Neuronal stem cell (in vitro differentiated cells): ENCODE data around the gene CDKL4.
"Not testable (repeated sequence)": the region's sequence is repeated elsewhere in the genome, so short reads cannot be mapped to it uniquely, and the experiment has no call there.

Experiments used
- DNase-seq: peaks from one replicate; pipeline ENCODE4 v3.0.0-alpha.2; 2013; ENCODE audit warnings: low spot score
- H2AFZ ChIP-seq: one replicate; pipeline ENCODE4 v1.6.1; 2013; ENCODE audit warnings: mild to moderate bottlenecking, low read length, inconsistent platforms
- H2AK5ac ChIP-seq: 2 replicates; pipeline ENCODE4 v1.6.1; 2013; ENCODE audit warnings: low read depth, mild to moderate bottlenecking, inconsistent platforms, low read length, moderate library complexity, mixed read lengths
- H2BK120ac ChIP-seq: 2 replicates; pipeline ENCODE4 v1.6.1; 2013; ENCODE audit warnings: low read depth, mild to moderate bottlenecking, inconsistent platforms, low read length, moderate library complexity, mixed read lengths
- H2BK12ac ChIP-seq: one replicate; pipeline ENCODE4 v1.6.1; 2013; ENCODE audit warnings: low read length, inconsistent platforms
- H2BK15ac ChIP-seq: 2 replicates; pipeline ENCODE4 v1.6.1; 2013; ENCODE audit warnings: mild to moderate bottlenecking, low read length, inconsistent platforms, mixed read lengths
- H2BK5ac ChIP-seq: one replicate; pipeline ENCODE4 v1.6.1; 2013; ENCODE audit warnings: inconsistent platforms, mild to moderate bottlenecking, low read length, moderate library complexity
- H3K14ac ChIP-seq: one replicate; pipeline ENCODE4 v1.6.1; 2013; ENCODE audit warnings: low read length, inconsistent platforms
- H3K18ac ChIP-seq: 2 replicates; pipeline ENCODE4 v1.6.1; 2013; ENCODE audit warnings: low read length, inconsistent platforms
- H3K23ac ChIP-seq: 2 replicates; pipeline ENCODE4 v1.6.1; 2013; ENCODE audit warnings: low read depth, mild to moderate bottlenecking, mixed read lengths, low read length, inconsistent platforms; ENCODE audit not compliant: poor library complexity
- H3K27ac ChIP-seq: replicated peaks from 3 replicates; pipeline ENCODE4 v1.5.1; 2013; ENCODE audit warnings: low read length, inconsistent platforms
- H3K27me3 ChIP-seq, 3 experiments: 2 replicates each; pipeline ENCODE4 v1.6.1; 2013; ENCODE audit warnings: low read length in 3 of 3, mild to moderate bottlenecking in 2 of 3, inconsistent platforms in 1 of 3, low read depth in 1 of 3, mixed read lengths in 1 of 3, moderate library complexity in 1 of 3; ENCODE audit not compliant: control insufficient read depth in 3 of 3, insufficient read depth in 3 of 3
- H3K36me3 ChIP-seq, 2 donors: replicated peaks in 1 of 2; 2 replicates each; pipeline ENCODE4 v1.6.1; 2013; ENCODE audit warnings: low read length in 2 of 2; ENCODE audit not compliant: control insufficient read depth in 2 of 2, insufficient read depth in 2 of 2
- H3K4ac ChIP-seq: 2 replicates; pipeline ENCODE4 v1.6.1; 2013; ENCODE audit warnings: inconsistent platforms, mild to moderate bottlenecking, low read length, moderate library complexity
- H3K4me1 ChIP-seq, 2 donors: 1 replicate in 1 of 2; 2 replicates in 1 of 2; pipeline ENCODE4 v1.6.1; 2013; ENCODE audit warnings: low read length in 2 of 2, low read depth in 1 of 2; ENCODE audit not compliant: control insufficient read depth in 2 of 2, insufficient read depth in 1 of 2
- H3K4me2 ChIP-seq: one replicate; pipeline ENCODE4 v1.6.1; 2013; ENCODE audit warnings: mild to moderate bottlenecking, low read length, inconsistent platforms; ENCODE audit not compliant: insufficient read depth, poor library complexity, severe bottlenecking
- H3K4me3 ChIP-seq, 2 donors: 2 replicates each; pipeline ENCODE4 v1.5.1; 2013; ENCODE audit warnings: low read length in 2 of 2, mild to moderate bottlenecking in 2 of 2, inconsistent platforms in 1 of 2, moderate library complexity in 1 of 2
- H3K79me1 ChIP-seq: one replicate; pipeline ENCODE4 v1.6.1; 2013; ENCODE audit warnings: low read depth, mild to moderate bottlenecking, inconsistent platforms, low read length, moderate library complexity
- H3K9ac ChIP-seq: one replicate; pipeline ENCODE4 v1.6.1; 2013; ENCODE audit warnings: mild to moderate bottlenecking, low read depth, low read length, inconsistent platforms; ENCODE audit not compliant: poor library complexity
- H3K9me3 ChIP-seq, 2 donors: replicated peaks in 1 of 2; 2 replicates each; pipeline versions ENCODE3 to v1.6.1; 2013; ENCODE audit warnings: low read length in 2 of 2, mild to moderate bottlenecking in 2 of 2, inconsistent platforms in 1 of 2, low read depth in 1 of 2, mixed read lengths in 1 of 2, moderate library complexity in 1 of 2; ENCODE audit not compliant: control insufficient read depth in 2 of 2, insufficient read depth in 1 of 2
- H4K8ac ChIP-seq: one replicate; pipeline ENCODE4 v1.6.1; 2013; ENCODE audit warnings: low read depth, mild to moderate bottlenecking, inconsistent platforms, low read length, moderate library complexity
- H4K91ac ChIP-seq: one replicate; pipeline ENCODE4 v1.6.1; 2013; ENCODE audit warnings: low read length, low read depth, mild to moderate bottlenecking, inconsistent platforms; ENCODE audit not compliant: poor library complexity
- WGBS, 2 donors: extraction: QIAGEN DNeasy Blood & Tissue Kit; methylation state at CpG; one replicate each; pipeline ENCODE4 v1.1.7; 2013; ENCODE audit warnings: missing lambda C conversion rate in 2 of 2, mixed read lengths in 1 of 2; ENCODE audit not compliant: insufficient read length in 2 of 2, insufficient replicate concordance in 1 of 2; ENCODE audit errors: extremely low coverage in 2 of 2; 5-methylcytosine and 5-hydroxymethylcytosine counted together

CDKL4 gene

GRCh38 chr2:39138837-39139211 lies 104.9 kb downstream of the CDKL4 start:
- Histone ChIP-seq H3K27ac (no peak overlapping the region), H3K9ac (no peak overlapping the region), H4K8ac (no peak overlapping the region), H3K9me3 (no peaks in the 10 kb centered on the region), H3K4ac (no peak overlapping the region), H3K4me1 (no peaks in the 10 kb centered on the region), H3K18ac (no peak overlapping the region), H3K27me3 (no peaks in the 10 kb centered on the region), H2BK15ac (no peak overlapping the region), H2BK120ac (no peak overlapping the region), H2BK12ac (no peak overlapping the region), H2AK5ac (no peak overlapping the region), H3K4me3 (no peak overlapping the region), H3K36me3 (no peaks in the 10 kb centered on the region), H3K14ac (no peak overlapping the region), H4K91ac (no peak overlapping the region), H2AFZ (no peak overlapping the region), H3K4me2 (no peak overlapping the region), H3K79me1 (no peaks in the 10 kb centered on the region), H2BK5ac (no peak overlapping the region), H3K23ac (no peak overlapping the region)
- no CpG with 5 or more reads among the region's 8 CpGs for WGBS, 2 donors
- no peak for DNase-seq

- not testable (repeated sequence) for H3K4me2 ChIP-seq, H2BK12ac ChIP-seq, H3K23ac ChIP-seq, H3K9me3 ChIP-seq, H3K36me3 ChIP-seq, H3K9ac ChIP-seq, H3K4me3 ChIP-seq, H2BK120ac ChIP-seq, H3K4me1 ChIP-seq, H2BK15ac ChIP-seq, H3K27me3 ChIP-seq, DNase-seq, H2AK5ac ChIP-seq, H2BK5ac ChIP-seq, H3K14ac ChIP-seq, H4K91ac ChIP-seq, H3K27ac ChIP-seq, H3K79me1 ChIP-seq, H3K18ac ChIP-seq, H4K8ac ChIP-seq, H3K4ac ChIP-seq
- H2AFZ ChIP-seq = peak overlapping the region; percentile 40
- no CpG with 5 or more reads among the region's 18 CpGs for WGBS, 2 donors
Observed at GRCh38 chr2:39138187-39138836, 105.5 kb downstream of the CDKL4 start.

GRCh38 chr2:39136799-39137198 lies 107.0 kb downstream of the CDKL4 start:
- Histone ChIP-seq H3K23ac (no peak overlapping the region), H3K79me1 (no peaks in the 10 kb centered on the region), H2BK5ac (no peak overlapping the region), H3K14ac (no peak overlapping the region), H2AK5ac (no peak overlapping the region), H4K91ac (no peak overlapping the region), H3K9ac (no peak overlapping the region), H2BK12ac (no peak overlapping the region), H3K4me2 (no peak overlapping the region), H3K4me3 (no peak overlapping the region), H3K27ac (no peak overlapping the region), H4K8ac (no peak overlapping the region), H2AFZ (no peak overlapping the region), H3K18ac (no peak overlapping the region), H3K4me1 (no peaks in the 10 kb centered on the region), H3K27me3 (no peaks in the 10 kb centered on the region), H3K4ac (no peak overlapping the region), H2BK120ac (no peak overlapping the region), H3K9me3 (no peaks in the 10 kb centered on the region), H2BK15ac (no peak overlapping the region), H3K36me3 (no peaks in the 10 kb centered on the region)
- no peak for DNase-seq
- no CpG with 5 or more reads among the region's 5 CpGs for WGBS, 2 donors

DNA sequence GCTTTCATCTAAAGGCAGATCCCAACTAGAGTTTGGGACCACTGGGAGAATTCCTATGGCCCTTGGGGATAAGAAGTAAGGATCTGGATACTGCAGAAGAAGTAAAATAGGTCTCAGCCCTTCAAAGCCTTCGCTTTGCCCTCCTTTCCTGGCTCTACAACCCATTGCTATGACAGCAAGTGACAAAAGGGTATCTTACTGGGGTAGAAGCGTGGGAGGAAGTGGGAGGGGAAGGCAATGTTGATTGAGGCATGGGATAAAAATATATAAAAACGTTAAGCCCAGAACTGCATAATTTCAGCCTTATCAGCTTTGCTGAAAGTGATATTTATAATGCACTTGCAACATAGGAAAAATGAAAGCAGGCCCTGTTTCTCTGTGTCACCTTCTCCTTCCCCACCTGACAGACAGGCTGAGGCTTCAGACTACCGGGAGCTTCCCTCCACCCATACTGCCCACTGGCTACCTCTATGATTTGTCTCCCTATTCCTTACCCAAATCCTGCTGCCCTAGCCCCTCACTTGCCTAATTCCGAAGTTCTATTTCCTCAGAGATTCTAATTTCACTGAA lies 108.0 kb downstream of the CDKL4 start:
- Histone ChIP-seq H3K14ac (no peak overlapping the region), H3K27me3 (no peaks in the 10 kb centered on the region), H2BK15ac (no peak overlapping the region), H3K4me2 (no peak overlapping the region), H2AFZ (peak overlapping the region; percentile 24), H4K8ac (no peak overlapping the region), H4K91ac (no peak overlapping the region), H3K36me3 (no peaks in the 10 kb centered on the region), H2BK5ac (no peak overlapping the region), H3K23ac (no peak overlapping the region), H3K4me3 (no peak overlapping the region), H2AK5ac (no peak overlapping the region), H2BK12ac (no peak overlapping the region), H3K9ac (no peak overlapping the region), H3K4ac (no peak overlapping the region), H2BK120ac (no peak overlapping the region), H3K79me1 (no peaks in the 10 kb centered on the region), H3K27ac (no peak overlapping the region), H3K18ac (no peak overlapping the region), H3K4me1 (no peaks in the 10 kb centered on the region), H3K9me3 (no peaks in the 10 kb centered on the region)
- DNase-seq = no peak
- WGBS, 2 donors = no CpG with 5 or more reads among the region's 5 CpGs
